Daoy (cell line): Measurements from ENCODE around the gene WWOX. TPM values are rescaled to one million over a fixed set of nuclear protein-coding genes. Genes with fewer than 3 reads are reported as not detected.

Experiments used
- DNase-seq: peaks from one replicate; pipeline ENCODE4 v3.0.0-alpha.2; 2015; ENCODE audit warnings: low read depth
- total RNA-seq: library from RNA; depleted of rRNA; stranded (reverse); fragments of >200 nt; shearing (Covaris generic); gene quantifications from 2 replicates; pipeline ENCODE4 v1.2.3, GENCODE V29; 2014

WWOX gene
- total RNA-seq, 1 experiment from 2014 or later = 21.1 TPM

GRCh38 chr16:78524066-78524595 is 424.7 kb downstream of the WWOX start:
- no peak for DNase-seq

- DNase-seq = peak; percentile 59
Observed at GRCh38 chr16:78528265-78528664, 428.8 kb downstream of the WWOX start.

GRCh38 chr16:78529881-78530280 is 430.4 kb downstream of the WWOX start:
- DNase-seq = no peak

- DNase-seq = no peak
Observed at GRCh38 chr16:78530283-78530682, 430.8 kb downstream of the WWOX start.

GRCh38 chr16:78535098-78535497 is 435.6 kb downstream of the WWOX start:
- no peak for DNase-seq

- no peak for DNase-seq
Observed at GRCh38 chr16:78537511-78537910, 438.1 kb downstream of the WWOX start.

- no peak for DNase-seq
Observed at GRCh38 chr16:78538292-78538691, 438.8 kb downstream of the WWOX start.

GRCh38 chr16:78538919-78539318 is 439.5 kb downstream of the WWOX start:
- DNase-seq = no peak

GRCh38 chr16:78542419-78542818 is 443.0 kb downstream of the WWOX start:
- DNase-seq = no peak

GRCh38 chr16:78543023-78543422 is 443.6 kb downstream of the WWOX start:
- peak; percentile 13 for DNase-seq

- DNase-seq = no peak
Observed at GRCh38 chr16:78549366-78549765, 449.9 kb downstream of the WWOX start.

- DNase-seq = no peak
Observed at GRCh38 chr16:78551487-78552085, 452.1 kb downstream of the WWOX start.

GRCh38 chr16:78552106-78552675 is 452.7 kb downstream of the WWOX start:
- DNase-seq = no peak

- peak; percentile 13 for DNase-seq
Observed at GRCh38 chr16:78552716-78553115, 453.3 kb downstream of the WWOX start.

- DNase-seq = no peak
Observed at GRCh38 chr16:78553268-78554039, 454.0 kb downstream of the WWOX start.

- DNase-seq = no peak
Observed at GRCh38 chr16:78556421-78556820, 457.0 kb downstream of the WWOX start.

GRCh38 chr16:78560997-78561396 is 461.5 kb downstream of the WWOX start:
- no peak for DNase-seq

- no peak for DNase-seq
Observed at GRCh38 chr16:78562111-78562510, 462.7 kb downstream of the WWOX start.

- no peak for DNase-seq
Observed at GRCh38 chr16:78562650-78563049, 463.2 kb downstream of the WWOX start.

GRCh38 chr16:78563905-78564304 is 464.5 kb downstream of the WWOX start:
- DNase-seq = no peak

- no peak for DNase-seq
Observed at GRCh38 chr16:78566397-78567073, 467.1 kb downstream of the WWOX start.

- no peak for DNase-seq
Observed at GRCh38 chr16:78570399-78571141, 471.1 kb downstream of the WWOX start.
